HG03571 (cell line): Measurements from ENCODE around the gene LZTR1.

Experiments used
- ATAC-seq: cut with Tn5 transposase; IDR thresholded peaks from one replicate; pipeline ENCODE4 v1.9.1; 2021; ENCODE audit not compliant: unreplicated experiment

Gene LZTR1

DNA sequence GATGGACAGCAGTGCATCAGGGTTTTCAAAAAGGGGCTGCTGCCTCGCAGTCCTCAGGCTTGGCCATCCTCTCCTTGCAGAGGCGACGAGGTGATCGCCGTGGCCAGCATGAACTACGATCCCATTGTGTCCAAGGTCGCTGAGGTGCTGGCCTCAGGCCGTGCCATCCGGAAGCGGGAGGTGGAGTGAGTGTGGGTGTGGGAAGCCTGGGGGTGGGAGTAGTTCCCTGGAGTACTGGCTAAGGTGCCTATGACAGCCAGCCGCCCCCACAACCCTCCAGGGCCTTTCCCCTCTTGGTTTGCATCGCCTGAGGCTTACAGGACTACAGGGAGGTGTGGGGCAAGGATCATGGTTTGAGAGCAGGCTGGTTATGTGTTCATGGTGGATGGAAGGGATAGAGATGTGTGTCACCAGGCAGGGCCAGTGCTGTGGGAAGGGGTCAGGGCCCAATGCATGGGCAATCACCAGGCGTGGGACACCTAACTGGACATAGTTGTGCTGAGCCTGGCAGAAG, 2.1 kb upstream of the LZTR1 start:
- no peak for ATAC-seq

DNA sequence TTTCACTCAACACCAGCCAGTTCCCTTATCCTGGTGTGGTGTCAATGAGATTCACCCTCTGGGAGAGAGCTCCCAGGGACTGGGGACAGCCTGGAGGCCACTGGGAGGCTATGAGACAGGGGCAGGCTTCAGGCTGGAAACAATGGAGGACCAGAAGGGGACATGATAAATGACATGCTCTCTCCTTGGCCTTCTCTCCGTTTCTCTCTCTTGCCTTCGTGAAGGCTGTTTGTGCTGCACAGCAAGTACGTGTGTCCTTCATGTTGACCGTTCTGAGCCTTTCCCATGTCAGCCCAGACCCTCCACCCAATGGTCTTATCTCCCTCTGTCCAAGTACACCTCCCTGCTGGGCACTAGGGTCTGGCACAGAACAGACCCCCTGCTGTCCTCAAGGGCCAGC, 1.6 kb upstream of the LZTR1 start:
- no peak for ATAC-seq

DNA sequence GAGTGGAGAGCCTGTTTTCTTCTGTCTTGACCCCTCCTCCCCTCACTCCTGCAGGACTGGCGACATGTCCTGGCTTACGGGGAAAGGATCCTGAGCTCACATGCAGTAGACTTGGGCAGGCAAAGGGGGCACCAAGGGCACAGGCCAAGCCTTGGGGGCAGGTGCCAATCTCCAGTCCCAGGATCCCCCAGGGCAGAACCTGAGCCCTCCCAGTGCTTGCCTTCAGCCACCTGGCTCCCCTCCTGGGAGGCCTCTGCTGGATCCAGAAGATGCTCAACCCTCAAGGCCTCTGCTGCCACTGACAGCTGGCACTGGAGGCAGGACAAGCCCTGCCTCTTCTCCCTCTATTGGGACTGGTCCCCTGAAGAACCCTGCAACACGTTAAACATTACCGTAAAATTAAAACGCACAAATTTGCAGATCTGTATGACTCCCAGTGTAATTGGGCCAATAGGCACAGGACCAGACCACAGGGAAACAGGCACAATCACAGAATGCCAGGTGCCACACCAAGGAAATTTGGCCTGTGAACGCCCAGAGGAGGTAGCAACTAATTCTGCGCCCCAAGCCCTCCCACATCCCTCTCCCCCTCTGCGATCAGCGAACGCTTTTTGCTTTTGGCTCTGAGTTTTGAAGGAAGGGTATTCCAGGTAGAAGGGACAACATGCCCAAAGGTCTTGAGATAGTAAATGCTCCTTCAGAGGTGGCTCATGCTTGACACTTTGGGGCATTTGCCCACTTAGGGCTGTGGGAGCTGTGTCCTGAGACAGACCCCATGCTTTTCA, 967 bp upstream of the LZTR1 start:
- no peak for ATAC-seq

DNA sequence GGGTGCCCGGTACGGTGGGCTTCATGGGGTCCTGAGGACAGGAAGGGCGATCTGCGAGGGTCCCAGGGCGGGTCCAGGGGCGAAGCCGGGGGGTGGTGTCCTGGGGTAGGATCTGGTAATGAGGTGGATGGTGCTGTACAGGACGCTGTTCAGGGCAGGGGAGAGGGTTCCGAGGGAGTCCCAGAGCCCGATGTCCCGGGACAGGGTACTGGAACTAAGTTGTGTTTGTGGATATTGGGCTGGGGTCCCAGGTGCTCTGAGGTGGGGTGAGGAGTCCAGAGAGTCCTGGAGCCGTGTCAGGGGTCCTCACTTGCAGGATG, 426 bp downstream of the LZTR1 start:
- ATAC-seq = no peak

DNA sequence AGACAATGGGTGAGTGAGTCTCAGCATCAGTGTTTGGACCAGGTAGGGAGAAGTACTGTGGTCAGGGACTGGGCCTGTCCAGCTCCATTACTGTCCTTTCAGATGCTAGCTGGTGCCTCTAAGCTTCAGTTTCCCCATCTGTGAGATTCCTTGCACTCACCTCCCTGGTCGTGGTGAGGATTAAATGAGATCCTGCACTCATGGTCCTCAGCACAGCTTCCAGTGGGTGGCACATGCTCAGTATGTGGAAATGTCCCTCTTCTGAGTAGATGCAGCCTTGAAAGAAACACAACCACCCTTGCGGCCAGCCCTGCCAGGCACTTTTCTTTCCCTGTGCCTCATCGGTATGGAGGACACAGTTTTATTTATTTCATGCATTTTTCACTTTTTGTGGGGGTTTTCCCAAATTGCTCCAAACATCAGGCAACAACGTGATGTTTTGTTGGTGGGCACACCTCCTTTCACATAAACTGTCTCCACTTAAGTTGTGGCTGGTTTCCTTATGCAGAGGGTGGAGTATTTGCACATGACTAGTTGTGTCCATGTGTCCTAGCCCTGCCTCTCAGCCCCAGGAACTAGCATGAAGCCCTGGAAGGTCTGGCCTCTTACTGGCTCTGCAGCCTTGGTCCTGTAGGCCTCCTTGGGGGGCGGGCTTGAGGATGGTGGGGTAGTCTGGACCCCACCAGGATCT, 1.1 kb downstream of the LZTR1 start:
- ATAC-seq = no peak

DNA sequence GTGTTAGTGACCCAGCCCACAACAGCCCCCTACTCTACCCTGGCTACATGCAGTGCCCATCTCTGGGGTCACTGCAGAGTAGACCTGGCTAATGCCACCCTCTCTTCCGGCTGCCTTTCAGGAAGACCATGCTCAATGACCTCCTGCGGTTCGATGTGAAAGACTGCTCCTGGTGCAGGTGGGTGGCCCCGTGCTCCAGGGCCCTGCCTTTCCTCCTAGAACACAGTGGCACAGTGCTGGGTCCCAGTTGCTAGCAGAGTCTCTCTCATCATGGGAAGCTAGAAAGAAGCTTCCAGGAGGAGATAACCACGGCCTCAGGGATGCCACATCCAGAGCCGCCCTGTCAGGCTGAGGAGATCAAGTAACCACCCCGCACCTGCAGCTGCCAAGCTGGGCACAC, 3.6 kb downstream of the LZTR1 start:
- no peak for ATAC-seq

DNA sequence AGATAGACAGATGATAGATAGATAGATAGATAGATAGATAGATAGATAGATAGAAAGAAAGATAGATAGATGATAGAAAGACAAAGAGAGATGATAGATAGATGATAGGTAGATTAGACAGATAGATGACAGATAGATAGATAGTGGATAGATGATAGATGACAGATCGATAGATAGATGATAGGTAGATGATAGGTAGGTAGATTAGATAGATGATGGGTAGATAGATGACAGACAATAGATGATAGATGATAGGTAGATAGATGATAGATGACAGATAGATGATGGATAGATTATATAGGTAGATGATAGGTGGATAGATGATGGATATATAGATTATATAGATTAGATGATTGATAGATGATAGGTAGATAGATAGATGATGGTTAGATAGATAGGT, 4.3 kb downstream of the LZTR1 start:
- no peak for ATAC-seq

DNA sequence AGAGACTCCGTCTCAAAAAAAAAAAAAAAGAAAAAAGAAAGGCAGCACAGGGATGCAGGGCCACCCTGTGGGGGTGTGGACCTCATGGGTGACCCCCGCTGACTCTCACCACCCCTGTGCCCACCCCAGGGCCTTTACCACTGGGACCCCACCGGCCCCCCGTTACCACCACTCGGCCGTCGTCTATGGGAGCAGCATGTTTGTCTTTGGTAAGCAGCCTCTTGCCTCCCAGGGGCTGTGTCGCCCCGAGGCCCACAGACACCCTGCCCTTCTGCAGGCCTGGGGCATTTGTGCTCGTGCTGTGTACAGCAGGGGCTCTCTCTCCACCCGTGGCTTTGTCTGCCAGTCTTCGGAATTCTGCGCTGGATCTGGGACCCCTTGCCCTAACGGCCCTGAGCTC, 5.3 kb downstream of the LZTR1 start:
- no peak for ATAC-seq

DNA sequence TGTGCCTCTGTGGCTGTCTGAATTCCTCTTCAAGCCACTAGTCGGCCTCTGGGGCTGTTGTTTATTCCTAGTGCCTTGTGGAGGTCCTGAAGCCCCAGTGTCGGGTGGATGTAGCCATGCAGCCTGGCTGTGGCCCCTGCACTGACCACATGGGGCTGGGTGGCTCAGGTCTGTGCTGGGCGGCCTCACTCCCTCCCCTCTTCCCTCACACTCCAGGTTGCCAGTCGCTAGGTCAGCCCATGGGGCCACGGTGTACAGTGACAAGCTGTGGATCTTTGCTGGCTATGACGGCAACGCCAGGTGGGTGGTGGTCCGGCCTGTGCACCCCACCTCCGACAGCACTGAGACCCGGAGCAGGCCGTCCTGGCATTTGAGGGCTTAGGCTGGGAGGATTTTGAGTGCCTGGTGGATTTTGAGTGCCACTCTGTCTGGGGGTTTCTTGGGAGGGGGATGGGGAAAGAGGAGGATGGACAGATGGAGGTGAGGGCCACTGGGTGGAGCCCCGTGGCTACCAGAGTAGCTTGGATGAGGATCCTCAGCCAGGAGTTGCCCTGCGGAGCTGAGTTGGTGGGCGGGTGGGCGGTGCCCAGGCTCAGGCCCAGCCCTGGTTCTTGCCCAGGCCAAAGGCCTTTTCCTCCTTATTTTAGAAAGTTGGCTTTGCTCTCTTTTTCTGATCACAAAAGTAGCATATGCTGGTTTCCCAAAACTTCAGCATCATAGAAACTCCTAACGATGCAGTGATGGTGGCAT, 6.7 kb downstream of the LZTR1 start:
- ATAC-seq = no peak

DNA sequence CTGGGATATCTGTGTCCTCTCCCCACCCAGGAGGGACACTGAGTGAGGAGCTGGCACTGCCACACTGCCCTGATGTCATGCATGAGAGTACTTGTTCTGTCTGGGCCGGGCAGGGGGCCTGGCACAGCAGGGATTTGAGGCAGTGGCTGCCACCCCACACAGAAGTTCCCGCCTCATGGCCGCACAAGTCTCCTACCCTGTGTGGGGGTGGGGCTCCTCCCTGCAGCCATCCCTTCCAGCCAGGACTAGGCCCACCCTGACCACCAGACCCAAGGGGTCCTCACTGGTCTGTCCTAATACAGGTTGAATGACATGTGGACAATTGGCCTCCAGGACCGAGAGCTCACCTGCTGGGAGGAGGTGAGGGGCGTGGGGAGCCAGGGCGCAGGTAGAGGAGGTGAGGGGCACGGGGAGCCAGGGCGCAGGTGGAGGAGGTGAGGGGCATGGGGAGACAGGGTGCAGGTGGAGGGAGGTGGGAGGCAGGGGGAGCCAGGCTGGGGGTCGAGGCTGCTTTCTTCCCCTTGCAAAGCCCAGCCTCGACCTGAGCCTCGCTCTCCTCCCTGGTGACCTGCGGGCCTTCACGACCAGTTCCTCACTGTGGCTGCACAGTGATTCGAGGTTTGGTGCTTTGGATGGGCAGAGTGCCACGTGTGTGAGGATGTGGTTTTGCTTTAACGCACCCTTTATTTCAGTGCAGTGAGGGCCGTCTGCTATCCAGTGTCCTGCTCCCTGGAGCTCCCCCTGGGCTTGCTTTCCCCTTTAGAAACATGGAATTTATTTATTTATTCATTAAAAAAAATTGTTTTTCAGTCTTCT, 7.4 kb downstream of the LZTR1 start:
- ATAC-seq = no peak

DNA sequence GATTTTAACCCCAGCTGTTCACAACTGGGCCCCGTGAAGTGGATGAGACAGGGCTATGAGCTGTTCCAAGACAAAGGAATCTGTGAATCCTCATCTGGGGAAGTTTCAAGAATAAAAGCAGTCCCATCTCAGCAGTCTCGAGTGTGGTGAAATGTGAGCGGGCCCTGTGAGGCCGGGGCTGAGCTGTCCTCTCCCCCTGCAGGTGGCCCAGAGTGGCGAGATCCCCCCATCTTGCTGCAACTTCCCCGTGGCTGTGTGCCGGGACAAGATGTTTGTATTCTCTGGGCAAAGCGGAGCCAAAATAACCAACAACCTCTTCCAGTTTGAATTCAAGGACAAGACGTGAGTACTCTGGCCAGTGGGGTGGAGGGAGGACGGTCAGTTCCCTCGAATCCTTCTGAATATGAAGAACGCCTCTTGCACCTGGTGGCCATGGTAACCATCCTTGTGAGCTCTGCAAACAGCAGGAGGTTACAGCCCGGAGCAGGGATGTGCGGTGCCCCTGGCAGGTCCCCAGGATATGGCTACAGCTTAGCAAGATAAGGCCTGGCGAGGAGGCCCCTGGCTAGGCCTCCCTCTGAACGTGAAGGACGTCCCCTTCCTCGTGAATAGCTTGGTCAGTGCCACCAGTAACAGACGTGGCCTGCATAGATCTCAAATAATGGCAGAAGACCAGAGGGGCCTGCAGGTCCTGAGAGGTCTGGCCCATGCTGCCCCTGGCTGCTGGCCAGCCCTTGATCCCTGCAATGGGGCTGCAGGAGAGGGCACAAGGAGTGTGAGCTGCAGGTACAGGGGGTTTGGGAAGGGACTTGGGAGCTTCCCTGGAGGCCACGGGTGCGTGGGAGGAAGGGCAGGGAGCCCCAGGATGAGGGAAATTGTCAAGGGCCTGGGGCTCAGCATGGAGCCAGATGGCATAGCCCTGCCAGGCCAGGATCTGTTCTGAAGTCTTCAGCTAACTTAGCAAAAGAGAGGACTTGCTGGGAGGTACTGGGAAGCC, 8.4 kb downstream of the LZTR1 start:
- no peak for ATAC-seq

DNA sequence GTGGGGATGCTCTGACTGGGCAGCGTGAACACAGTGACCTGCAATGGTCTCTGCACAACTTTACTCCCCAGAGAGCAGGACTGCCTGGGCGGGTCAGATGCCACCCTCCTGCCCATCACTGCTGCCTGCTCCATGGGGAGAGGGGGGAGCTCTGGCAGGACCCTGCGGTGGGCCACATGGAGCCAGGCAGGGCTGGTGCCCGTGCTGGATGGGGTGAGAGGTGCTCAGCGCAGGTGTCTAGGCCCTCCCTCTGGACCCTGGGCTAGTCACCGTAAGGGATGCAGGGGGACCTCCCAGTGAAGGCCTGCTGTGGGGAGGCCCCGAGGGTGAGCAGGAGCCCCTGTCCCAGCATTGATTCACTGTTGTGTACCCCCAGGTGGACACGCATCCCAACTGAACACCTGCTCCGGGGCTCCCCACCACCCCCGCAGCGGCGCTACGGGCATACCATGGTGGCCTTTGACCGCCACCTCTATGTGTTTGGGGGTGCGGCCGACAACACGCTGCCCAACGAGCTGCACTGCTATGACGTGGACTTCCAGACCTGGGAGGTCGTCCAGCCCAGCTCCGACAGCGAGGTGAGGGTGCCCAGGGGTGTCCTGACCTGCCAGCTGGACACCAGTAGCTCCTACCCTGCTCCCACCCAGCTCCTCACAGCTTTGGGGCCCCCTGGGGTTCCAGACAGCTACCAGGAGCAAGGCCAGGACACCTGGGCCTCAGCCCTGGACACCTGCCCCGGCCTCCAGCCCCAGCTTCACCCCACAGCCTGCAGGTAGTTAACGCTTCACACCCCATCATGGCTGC, 9.4 kb downstream of the LZTR1 start:
- ATAC-seq = no peak

DNA sequence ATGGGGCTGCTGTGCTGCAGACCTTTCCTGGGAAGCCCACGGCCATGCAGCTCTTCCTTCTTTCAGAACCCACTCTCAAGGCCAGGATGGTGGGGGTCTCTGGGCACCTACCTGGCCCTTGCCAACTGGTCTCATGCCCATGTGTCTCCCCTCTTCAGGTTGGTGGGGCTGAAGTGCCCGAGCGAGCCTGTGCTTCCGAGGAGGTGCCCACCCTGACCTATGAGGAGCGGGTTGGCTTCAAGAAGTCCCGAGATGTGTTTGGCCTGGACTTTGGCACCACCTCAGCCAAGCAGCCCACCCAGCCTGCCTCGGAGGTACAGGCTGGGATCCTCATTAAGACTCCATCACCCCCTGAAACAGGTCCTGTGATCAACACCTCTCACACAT, 10.0 kb downstream of the LZTR1 start:
- no peak for ATAC-seq

DNA sequence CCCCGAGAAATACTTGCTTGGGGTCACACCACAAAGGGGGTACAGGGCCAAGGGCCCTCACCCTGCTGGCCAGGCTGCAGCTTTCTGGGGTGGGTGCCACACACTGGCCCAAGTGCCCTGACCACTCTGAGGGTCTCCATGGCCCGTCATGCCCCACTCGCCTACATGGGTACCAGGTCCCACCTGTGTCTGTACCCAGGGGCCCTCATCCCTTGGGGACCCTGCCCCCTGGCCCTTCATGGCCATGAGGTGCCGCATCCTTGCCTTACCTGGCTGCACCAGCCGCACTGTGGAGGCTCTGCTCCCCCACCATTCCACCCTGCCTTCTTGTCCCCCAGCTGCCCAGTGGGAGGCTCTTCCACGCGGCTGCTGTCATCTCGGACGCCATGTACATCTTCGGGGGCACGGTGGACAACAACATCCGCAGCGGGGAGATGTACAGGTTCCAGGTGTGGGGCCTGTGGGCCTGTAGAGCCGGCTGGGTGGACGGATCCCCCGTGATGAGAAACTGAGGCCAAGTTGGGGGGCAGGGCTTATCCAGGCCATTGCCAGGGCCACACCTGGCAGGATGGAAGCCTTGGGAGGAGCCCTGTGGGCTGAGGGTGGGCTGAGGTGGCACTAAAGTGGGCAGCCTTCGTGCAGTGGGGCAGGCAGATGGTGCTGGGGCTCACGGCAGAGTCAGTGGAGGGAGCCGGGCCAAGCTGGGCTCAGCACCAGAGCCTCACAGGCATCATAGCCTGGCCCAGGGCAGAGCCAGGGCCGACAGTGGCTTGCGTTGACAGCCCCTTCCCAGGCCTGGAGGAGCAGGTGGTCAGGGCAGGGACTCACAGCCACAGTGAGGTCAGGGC, 10.6 kb downstream of the LZTR1 start:
- no peak for ATAC-seq

DNA sequence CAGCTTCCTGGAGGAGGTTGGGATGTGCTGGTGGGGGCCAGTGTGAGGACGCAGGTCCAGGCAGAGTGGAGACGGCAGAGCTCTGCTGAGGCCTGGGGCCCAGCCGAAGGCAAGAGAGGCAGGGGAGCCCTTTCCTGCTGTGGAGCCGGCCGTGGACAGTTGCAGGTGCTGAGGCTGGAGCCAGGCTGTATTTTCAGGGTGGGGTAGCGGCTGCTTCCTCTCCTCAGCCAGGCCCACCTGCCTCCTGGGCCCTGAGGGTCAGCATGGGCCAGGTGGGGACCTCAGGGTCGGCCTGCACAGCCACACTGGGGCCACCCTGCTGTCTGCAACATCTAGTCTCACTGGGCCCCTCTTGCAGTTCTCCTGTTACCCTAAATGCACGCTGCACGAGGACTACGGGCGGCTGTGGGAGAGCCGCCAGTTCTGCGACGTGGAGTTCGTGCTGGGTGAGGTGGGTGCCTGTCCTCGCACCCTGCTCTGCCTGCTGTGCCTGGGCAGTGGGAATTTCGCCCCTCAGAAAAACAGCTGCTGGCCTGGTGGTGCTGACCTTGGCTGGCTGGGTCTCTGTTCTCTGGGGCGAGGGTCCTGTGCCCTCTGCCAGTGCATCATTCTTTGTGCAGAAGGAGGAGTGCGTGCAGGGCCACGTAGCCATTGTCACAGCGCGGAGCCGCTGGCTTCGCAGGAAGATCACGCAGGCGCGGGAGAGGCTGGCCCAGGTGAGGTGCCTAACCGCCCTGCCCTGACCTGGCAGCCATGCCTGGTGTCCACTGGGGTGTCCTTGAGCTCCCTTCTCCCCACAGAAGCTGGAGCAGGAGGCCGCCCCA, 11.4 kb downstream of the LZTR1 start:
- no peak for ATAC-seq

DNA sequence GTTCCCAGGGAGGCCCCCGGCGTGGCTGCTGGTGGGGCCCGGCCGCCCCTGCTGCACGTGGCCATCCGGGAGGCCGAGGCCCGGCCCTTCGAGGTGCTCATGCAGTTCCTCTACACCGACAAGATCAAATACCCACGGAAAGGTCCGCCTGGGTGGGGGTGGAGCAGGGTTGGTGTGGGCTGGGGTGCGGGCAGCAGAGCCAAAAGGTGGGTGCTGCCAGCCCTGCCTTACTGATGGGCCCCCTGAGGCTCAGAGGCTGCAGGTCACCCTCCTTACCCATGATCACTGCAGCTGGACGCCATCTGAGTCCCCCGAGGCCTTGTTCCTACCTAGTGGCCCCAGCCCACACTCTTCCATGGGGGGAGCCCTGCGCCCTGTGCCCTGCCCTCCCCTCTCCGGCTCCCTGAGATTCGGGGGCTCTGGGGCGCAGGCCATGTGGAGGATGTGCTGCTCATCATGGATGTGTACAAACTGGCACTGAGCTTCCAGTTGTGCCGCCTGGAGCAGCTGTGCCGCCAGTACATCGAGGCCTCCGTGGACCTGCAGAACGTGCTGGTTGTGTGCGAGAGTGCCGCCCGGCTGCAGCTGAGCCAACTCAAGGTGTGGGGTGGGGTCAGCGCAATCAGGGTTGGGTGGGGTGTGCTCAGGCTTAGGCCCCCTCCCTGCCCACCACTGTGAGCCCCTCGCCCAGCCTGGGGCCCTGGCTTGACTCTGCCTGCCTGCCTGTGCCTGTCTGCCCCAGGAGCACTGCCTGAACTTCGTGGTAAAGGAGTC, 12.2 kb downstream of the LZTR1 start:
- no peak for ATAC-seq

DNA sequence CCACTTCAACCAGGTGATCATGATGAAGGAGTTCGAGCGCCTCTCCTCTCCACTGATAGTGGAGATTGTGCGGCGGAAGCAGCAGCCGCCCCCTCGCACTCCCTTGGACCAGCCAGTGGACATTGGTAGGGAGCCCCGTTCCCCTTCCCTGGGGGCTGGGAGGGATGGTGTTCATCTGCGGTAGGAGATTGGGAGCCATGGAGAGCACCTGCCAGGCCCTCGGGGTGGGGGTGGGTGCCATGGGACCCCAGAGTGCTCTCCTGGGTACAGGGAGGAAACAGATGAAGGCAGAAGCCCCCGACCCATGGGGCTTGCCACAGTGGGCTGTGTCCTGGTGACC, 12.8 kb downstream of the LZTR1 start:
- no peak for ATAC-seq
